Body of pancreas (tissue), 4 donors: ENCODE results near the gene GABRB1. TPM values are rescaled to one million over a fixed set of nuclear protein-coding genes. Genes with fewer than 3 reads are reported as not detected.

Source experiments
- ATAC-seq: fragments of 150-250 bp; one replicate; pipeline ENCODE4 v1.9.1; 2016
- DNase-seq, 4 donors: peaks; one replicate each; pipeline ENCODE4 v3.0.0-alpha.2; 2019
- H3K27ac ChIP-seq, 4 donors: fragments of 200-600 bp; sonication (generic); 1 replicate in 3 of 4; 2 replicates in 1 of 4; pipeline versions ENCODE4 v1.5.1 to v1.6.1; 2016 to 2019; ENCODE audit warnings: mild to moderate bottlenecking in 1 of 4, mixed read lengths in 1 of 4, moderate library complexity in 1 of 4
- H3K27me3 ChIP-seq, 2 donors: fragments of 200-600 bp; sonication (generic); one replicate each; pipeline ENCODE4 v1.6.0; 2016; ENCODE audit warnings: mild to moderate bottlenecking in 1 of 2
- H3K36me3 ChIP-seq, 2 donors: fragments of 200-600 bp; sonication (generic); replicated peaks in 1 of 2; 2 replicates each; pipeline ENCODE4 v1.5.1; 2016; ENCODE audit warnings: low read depth in 2 of 2; ENCODE audit not compliant: insufficient read depth in 1 of 2
- H3K4me1 ChIP-seq: fragments of 200-600 bp; sonication (generic); one replicate; pipeline ENCODE4 v1.6.0; 2016
- H3K4me3 ChIP-seq, 2 donors: fragments of 200-600 bp; sonication (generic); 1 replicate in 1 of 2; 2 replicates in 1 of 2; pipeline ENCODE4 v1.5.1; 2016 to 2019
- H3K9me3 ChIP-seq, 3 donors: fragments of 200-600 bp; sonication (generic); 1 replicate in 2 of 3; 2 replicates in 1 of 3; pipeline ENCODE4 v1.5.1; 2016
- POLR2A ChIP-seq, 3 donors: fragments of 450-650 bp; IDR thresholded peaks; one replicate each; pipeline ENCODE4 v1.6.1; 2016; ENCODE audit warnings: antibody characterized with exemption in 3 of 3, mild to moderate bottlenecking in 2 of 3
- WGBS, 2 donors: methylation state at CpG; one replicate each; pipeline ENCODE4 v1.1.5; 2017; 5-methylcytosine and 5-hydroxymethylcytosine counted together
- intact Hi-C: fragments of 100-400 bp; cut with DNase I; formaldehyde crosslinking; loops from one replicate; pipeline ENCODE4 v1.15.1; 2023
- total RNA-seq, 2 donors: library from RNA; depleted of rRNA; stranded (reverse); fragments of >200 nt; gene quantifications; one replicate each; pipeline ENCODE4 v1.1.0, GENCODE V29; 2016
- TF ChIP-seq, protein P1 (sequence below), 7 experiments: fragments of 450-650 bp in 4 of 7; fragments of 200-600 bp in 3 of 7; sonication (generic) in 3 of 7; IDR thresholded peaks; one replicate each; pipeline ENCODE4 v1.5.1; 2016 to 2019; ENCODE audit warnings: antibody characterized with exemption in 7 of 7

Gene GABRB1
- total RNA-seq, 2 donors from 2014 or later = not detected

DNA sequence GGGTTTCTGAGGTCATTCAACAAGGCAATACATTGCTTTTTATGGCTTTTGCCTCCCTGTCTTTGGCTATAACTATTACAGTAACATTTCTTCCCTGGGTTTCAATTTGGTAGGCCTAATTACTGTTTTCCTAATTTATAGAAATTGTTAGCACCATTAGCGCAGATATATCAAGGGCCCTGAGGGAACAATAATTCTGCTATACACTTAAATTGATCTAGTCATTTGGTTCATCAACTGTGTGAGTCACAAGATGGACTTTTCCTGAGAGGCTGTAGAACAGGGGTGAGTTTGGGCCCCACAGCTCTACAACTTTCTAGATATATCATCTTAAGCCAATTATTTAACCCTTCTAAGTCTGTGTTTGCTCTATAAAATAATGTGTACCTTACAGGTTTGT, 324.2 kb downstream of the GABRB1 start:
- no peaks in the 10 kb centered on the region for H3K36me3 ChIP-seq
- H3K4me3 ChIP-seq = no peak overlapping the region
- TF ChIP-seq, protein P1, sequence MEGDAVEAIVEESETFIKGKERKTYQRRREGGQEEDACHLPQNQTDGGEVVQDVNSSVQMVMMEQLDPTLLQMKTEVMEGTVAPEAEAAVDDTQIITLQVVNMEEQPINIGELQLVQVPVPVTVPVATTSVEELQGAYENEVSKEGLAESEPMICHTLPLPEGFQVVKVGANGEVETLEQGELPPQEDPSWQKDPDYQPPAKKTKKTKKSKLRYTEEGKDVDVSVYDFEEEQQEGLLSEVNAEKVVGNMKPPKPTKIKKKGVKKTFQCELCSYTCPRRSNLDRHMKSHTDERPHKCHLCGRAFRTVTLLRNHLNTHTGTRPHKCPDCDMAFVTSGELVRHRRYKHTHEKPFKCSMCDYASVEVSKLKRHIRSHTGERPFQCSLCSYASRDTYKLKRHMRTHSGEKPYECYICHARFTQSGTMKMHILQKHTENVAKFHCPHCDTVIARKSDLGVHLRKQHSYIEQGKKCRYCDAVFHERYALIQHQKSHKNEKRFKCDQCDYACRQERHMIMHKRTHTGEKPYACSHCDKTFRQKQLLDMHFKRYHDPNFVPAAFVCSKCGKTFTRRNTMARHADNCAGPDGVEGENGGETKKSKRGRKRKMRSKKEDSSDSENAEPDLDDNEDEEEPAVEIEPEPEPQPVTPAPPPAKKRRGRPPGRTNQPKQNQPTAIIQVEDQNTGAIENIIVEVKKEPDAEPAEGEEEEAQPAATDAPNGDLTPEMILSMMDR (IDR thresholded peaks at IDR 0.05) = no peak
- TF ChIP-seq POLR2A (IDR thresholded peaks at IDR 0.05) = no peak
- no peak overlapping the region for H3K27ac ChIP-seq
- H3K4me1 ChIP-seq = no peaks in the 10 kb centered on the region
- ATAC-seq (no peak), DNase-seq (no peak)
- intact Hi-C loops = no loop called here
- WGBS, 2 donors = 88 to 96% methylated on average over 1 of the region's 1 CpG
- H3K9me3 ChIP-seq = no peaks in the 10 kb centered on the region
- no peaks in the 10 kb centered on the region for H3K27me3 ChIP-seq

DNA sequence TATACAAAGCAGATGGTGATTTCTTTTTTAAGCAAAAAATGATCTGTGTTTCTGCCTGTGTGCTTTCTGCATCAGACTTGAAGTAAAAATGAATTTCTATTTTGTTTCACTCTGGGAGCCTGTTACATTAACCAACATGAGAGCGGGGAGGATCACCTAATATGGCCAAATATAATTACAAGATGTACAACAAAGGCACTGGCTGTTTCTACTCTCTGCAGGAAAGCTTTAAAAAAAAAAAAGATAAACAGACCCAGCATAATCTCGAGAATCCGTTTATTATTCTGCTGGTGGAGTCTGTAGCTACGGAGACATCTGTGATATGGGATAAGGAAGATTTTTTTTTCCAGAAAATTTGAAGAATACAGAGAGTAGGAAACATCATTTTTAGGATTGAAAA, 328.5 kb downstream of the GABRB1 start:
- Histone ChIP-seq H3K36me3 (no peaks in the 10 kb centered on the region), H3K4me3 (no peak overlapping the region), H3K4me1 (no peaks in the 10 kb centered on the region), H3K9me3 (no peaks in the 10 kb centered on the region), H3K27me3 (no peaks in the 10 kb centered on the region), H3K27ac (no peak overlapping the region)
- WGBS, 2 donors = 39 to 46% methylated on average over 4 of the region's 4 CpGs
- ATAC-seq (no peak), DNase-seq (no peak)
- no peak for TF ChIP-seq POLR2A (IDR thresholded peaks at IDR 0.05)
- TF ChIP-seq, protein P1 (IDR thresholded peaks at IDR 0.05) = no peak
- intact Hi-C loops = no loop called here

DNA sequence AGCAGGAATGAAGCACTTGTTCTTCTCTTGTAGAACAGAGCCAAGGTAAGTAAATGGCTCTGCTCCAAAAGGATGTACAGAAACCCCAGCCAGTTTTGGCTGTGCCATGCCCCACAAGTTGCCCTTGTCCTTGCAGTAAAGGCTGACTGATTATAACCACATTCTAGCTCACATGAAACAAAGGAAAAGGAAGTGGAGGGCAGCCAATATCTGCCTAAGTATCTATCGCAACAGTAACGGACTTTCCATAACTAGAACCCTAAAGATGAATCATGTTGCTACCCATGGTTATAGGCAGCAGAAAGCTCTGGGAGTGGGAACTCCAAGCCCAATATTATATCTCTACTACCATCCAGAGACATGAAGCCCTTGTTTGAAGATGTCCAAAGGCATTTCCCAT, 336.4 kb downstream of the GABRB1 start:
- Histone ChIP-seq H3K4me1 (no peaks in the 10 kb centered on the region), H3K36me3 (no peaks in the 10 kb centered on the region), H3K4me3 (no peak overlapping the region), H3K27ac (no peak overlapping the region), H3K9me3 (no peaks in the 10 kb centered on the region), H3K27me3 (no peaks in the 10 kb centered on the region)
- ATAC-seq = no peak
- no peak for DNase-seq
- TF ChIP-seq, protein P1 (IDR thresholded peaks at IDR 0.05) = no peak
- no peak for TF ChIP-seq POLR2A (IDR thresholded peaks at IDR 0.05)
- WGBS, 2 donors = 60 to 61% methylated on average over 2 of the region's 2 CpGs
- intact Hi-C loops = no loop called here

DNA sequence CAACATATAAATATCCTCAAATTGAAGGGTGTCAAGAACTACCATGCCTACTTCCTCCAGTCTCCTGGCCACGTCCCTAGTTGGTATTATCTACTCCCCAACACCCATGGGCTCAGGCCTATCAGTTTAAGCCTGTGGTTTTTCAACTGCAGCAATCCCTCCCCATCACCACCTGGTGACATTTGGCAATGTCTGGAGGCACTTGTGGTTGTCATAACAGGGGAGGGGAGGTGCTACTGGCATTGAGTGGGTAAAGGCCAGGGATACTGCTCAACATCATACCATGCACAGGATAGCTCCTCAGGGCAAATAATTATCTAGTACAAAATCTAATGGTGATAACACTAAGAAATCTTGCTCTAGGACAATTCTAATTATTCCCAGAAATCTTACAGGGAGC, 336.8 kb downstream of the GABRB1 start:
- no peak for TF ChIP-seq POLR2A (IDR thresholded peaks at IDR 0.05)
- TF ChIP-seq, protein P1 (IDR thresholded peaks at IDR 0.05) = no peak
- 29 to 67% methylated on average over 1 of the region's 1 CpG for WGBS, 2 donors
- ATAC-seq = no peak

DNA sequence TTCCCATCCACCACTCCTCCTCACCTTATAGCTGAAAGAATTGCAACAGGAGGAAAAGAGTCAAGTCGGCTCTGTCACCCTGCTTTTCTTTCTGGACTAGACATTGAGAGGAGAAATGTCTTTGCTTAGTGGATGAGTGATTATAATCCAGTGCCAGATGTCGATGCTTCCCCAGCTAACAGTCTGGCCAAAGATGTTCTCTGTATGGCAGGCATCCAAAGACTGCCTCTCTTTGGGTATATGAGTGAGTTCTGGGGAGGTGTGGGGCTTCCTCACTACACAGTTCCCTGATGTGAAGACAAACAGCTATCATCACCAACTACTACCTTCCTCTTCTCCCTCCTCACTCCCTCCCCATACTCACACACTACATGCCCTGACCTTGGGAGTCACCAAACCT, 341.2 kb downstream of the GABRB1 start:
- Histone ChIP-seq H3K4me1 (no peaks in the 10 kb centered on the region), H3K4me3 (no peak overlapping the region), H3K9me3 (no peaks in the 10 kb centered on the region), H3K27ac (no peak overlapping the region), H3K36me3 (no peaks in the 10 kb centered on the region), H3K27me3 (no peaks in the 10 kb centered on the region)
- DNase-seq = no peak
- intact Hi-C loops = no loop called here
- WGBS, 2 donors = 50 to 55% methylated on average over 2 of the region's 2 CpGs
- TF ChIP-seq, protein P1 (IDR thresholded peaks at IDR 0.05) = no peak
- no peak for TF ChIP-seq POLR2A (IDR thresholded peaks at IDR 0.05)
- ATAC-seq = no peak

More for the DNA sequence above, 336.8 kb downstream of the GABRB1 start:
- no peaks in the 10 kb centered on the region for H3K36me3 ChIP-seq
- no peaks in the 10 kb centered on the region for H3K9me3 ChIP-seq
- no peaks in the 10 kb centered on the region for H3K27me3 ChIP-seq
- no peak for DNase-seq
- intact Hi-C loops = no loop called here
- no peak overlapping the region for H3K4me3 ChIP-seq
- H3K4me1 ChIP-seq = no peaks in the 10 kb centered on the region
- no peak overlapping the region for H3K27ac ChIP-seq
